Activated T-cell treated with anti-CD3 and anti-CD28 coated beads, Interleukin-2, amount 50 U/mL, for 4 hours (primary cell): ENCODE results near the gene PIEZO1. TPM values are rescaled to one million over a fixed set of nuclear protein-coding genes. Genes with fewer than 3 reads are reported as not detected.
A peak's percentile ranks its signal among the peaks of the same experiment; 100 is the strongest.

Experiments
- ATAC-seq, 2 donors: fragments of 200-7000 bp; cut with Tn5 transposase; one replicate each; pipeline ENCODE4 v1.10.0; 2021
- DNase-seq: peaks from one replicate; pipeline ENCODE4 v3.0.0-alpha.2; 2020
- H3K27me3 Mint-ChIP-seq: one replicate; pipeline ENCODE4 v1.8.0; 2021; ENCODE audit warnings: low read depth, mixed read lengths
- H3K36me3 Mint-ChIP-seq: one replicate; pipeline ENCODE4 v1.8.0; 2022; ENCODE audit warnings: mixed read lengths; ENCODE audit not compliant: insufficient read depth
- H3K4me1 Mint-ChIP-seq: one replicate; pipeline ENCODE4 v1.8.0; 2021; ENCODE audit warnings: low read depth, mixed read lengths
- H3K4me3 Mint-ChIP-seq: one replicate; pipeline ENCODE4 v1.8.0; 2021; ENCODE audit warnings: mild to moderate bottlenecking, moderate library complexity, mixed read lengths
- H3K9me3 Mint-ChIP-seq: one replicate; pipeline ENCODE4 v1.8.0; 2021; ENCODE audit warnings: mixed read lengths
- total RNA-seq, 3 donors: library from RNA; stranded (reverse); gene quantifications; one replicate each; pipeline ENCODE4 v1.2.1, GENCODE V29; 2021

Gene PIEZO1
- total RNA-seq, 3 donors from 2014 or later = 116 to 171 (median 139) TPM

- ATAC-seq (no peak), DNase-seq (no peak)
- Mint-ChIP-seq H3K4me3 (no peak overlapping the region), H3K27me3 (no peaks in the 10 kb centered on the region), H3K36me3 (no peaks in the 10 kb centered on the region), H3K9me3 (no peaks in the 10 kb centered on the region), H3K4me1 (peaks cover 41% of the 10 kb centered on the region)
These were observed 2.7 kb upstream of the PIEZO1 start for GRCh38 chr16:88787579-88788314.

GRCh38 chr16:88784856-88785105, 239 bp downstream of the PIEZO1 start:
- ATAC-seq (peak; percentile 2 to 4), DNase-seq (no peak)
- H3K9me3 Mint-ChIP-seq = no peaks in the 10 kb centered on the region
- peaks cover 45% of the 10 kb centered on the region for H3K4me1 Mint-ChIP-seq
- H3K36me3 Mint-ChIP-seq = no peaks in the 10 kb centered on the region
- no peak overlapping the region for H3K4me3 Mint-ChIP-seq
- H3K27me3 Mint-ChIP-seq = no peaks in the 10 kb centered on the region

- DNase-seq (peak; percentile 36), ATAC-seq (no peak)
- peak overlapping the region; percentile 87 for H3K4me3 Mint-ChIP-seq
- H3K9me3 Mint-ChIP-seq = no peaks in the 10 kb centered on the region
- no peaks in the 10 kb centered on the region for H3K27me3 Mint-ChIP-seq
- no peaks in the 10 kb centered on the region for H3K36me3 Mint-ChIP-seq
- peaks cover 45% of the 10 kb centered on the region for H3K4me1 Mint-ChIP-seq
These were observed 755 bp downstream of the PIEZO1 start for GRCh38 chr16:88784074-88784855.

- H3K27me3 Mint-ChIP-seq = no peaks in the 10 kb centered on the region
- no peak for DNase-seq
- H3K4me3 Mint-ChIP-seq = peak overlapping the region; percentile 87
- H3K9me3 Mint-ChIP-seq = no peaks in the 10 kb centered on the region
- no peaks in the 10 kb centered on the region for H3K36me3 Mint-ChIP-seq
- no peak for ATAC-seq
- peaks cover 46% of the 10 kb centered on the region for H3K4me1 Mint-ChIP-seq
These were observed 1.5 kb downstream of the PIEZO1 start for GRCh38 chr16:88783391-88784073.

- ATAC-seq (peak; percentile 74), DNase-seq (peak; percentile 67)
- H3K36me3 Mint-ChIP-seq = no peaks in the 10 kb centered on the region
- no peaks in the 10 kb centered on the region for H3K9me3 Mint-ChIP-seq
- H3K4me3 Mint-ChIP-seq = peak overlapping the region; percentile 87
- peaks cover 52% of the 10 kb centered on the region for H3K4me1 Mint-ChIP-seq
- no peaks in the 10 kb centered on the region for H3K27me3 Mint-ChIP-seq
These were observed 2.3 kb downstream of the PIEZO1 start for GRCh38 chr16:88782454-88783390.

GRCh38 chr16:88781140-88782077, 3.6 kb downstream of the PIEZO1 start:
- H3K9me3 Mint-ChIP-seq = no peaks in the 10 kb centered on the region
- peak; percentile 60 for DNase-seq
- H3K4me1 Mint-ChIP-seq = peaks cover 53% of the 10 kb centered on the region
- H3K36me3 Mint-ChIP-seq = no peaks in the 10 kb centered on the region
- H3K4me3 Mint-ChIP-seq = peak overlapping the region; percentile 87
- peak; percentile 47 to 48 for ATAC-seq
- no peaks in the 10 kb centered on the region for H3K27me3 Mint-ChIP-seq

GRCh38 chr16:88780142-88781062, 4.6 kb downstream of the PIEZO1 start:
- Mint-ChIP-seq H3K27me3 (no peaks in the 10 kb centered on the region), H3K9me3 (no peaks in the 10 kb centered on the region), H3K36me3 (no peaks in the 10 kb centered on the region), H3K4me1 (peaks cover 53% of the 10 kb centered on the region), H3K4me3 (peak overlapping the region; percentile 87)
- no peak for ATAC-seq
- DNase-seq = no peak

GRCh38 chr16:88779406-88780141, 5.4 kb downstream of the PIEZO1 start:
- no peak for ATAC-seq
- H3K27me3 Mint-ChIP-seq = no peaks in the 10 kb centered on the region
- peak overlapping the region; percentile 87 for H3K4me3 Mint-ChIP-seq
- no peaks in the 10 kb centered on the region for H3K36me3 Mint-ChIP-seq
- no peaks in the 10 kb centered on the region for H3K9me3 Mint-ChIP-seq
- H3K4me1 Mint-ChIP-seq = peaks cover 53% of the 10 kb centered on the region
- no peak for DNase-seq

GRCh38 chr16:88778541-88779065, 6.4 kb downstream of the PIEZO1 start:
- no peaks in the 10 kb centered on the region for H3K27me3 Mint-ChIP-seq
- H3K9me3 Mint-ChIP-seq = no peaks in the 10 kb centered on the region
- H3K4me3 Mint-ChIP-seq = no peak overlapping the region
- peaks cover 52% of the 10 kb centered on the region for H3K4me1 Mint-ChIP-seq
- ATAC-seq = no peak
- H3K36me3 Mint-ChIP-seq = no peaks in the 10 kb centered on the region
- no peak for DNase-seq

GRCh38 chr16:88778271-88778525, 6.8 kb downstream of the PIEZO1 start:
- no peak for ATAC-seq
- no peaks in the 10 kb centered on the region for H3K27me3 Mint-ChIP-seq
- H3K9me3 Mint-ChIP-seq = no peaks in the 10 kb centered on the region
- H3K4me3 Mint-ChIP-seq = no peak overlapping the region
- H3K36me3 Mint-ChIP-seq = no peaks in the 10 kb centered on the region
- no peak for DNase-seq
- peaks cover 48% of the 10 kb centered on the region for H3K4me1 Mint-ChIP-seq

GRCh38 chr16:88777471-88778270, 7.3 kb downstream of the PIEZO1 start:
- H3K9me3 Mint-ChIP-seq = no peaks in the 10 kb centered on the region
- H3K4me1 Mint-ChIP-seq = peaks cover 45% of the 10 kb centered on the region
- no peak for ATAC-seq
- H3K36me3 Mint-ChIP-seq = no peaks in the 10 kb centered on the region
- no peaks in the 10 kb centered on the region for H3K27me3 Mint-ChIP-seq
- DNase-seq = no peak
- H3K4me3 Mint-ChIP-seq = no peak overlapping the region
